GM15510 (cell line): ENCODE results near the gene RGPD4.

Source experiments
- POLR2A ChIP-seq: IDR thresholded peaks from 3 replicates; pipeline ENCODE4 v1.6.1; 2011; ENCODE audit warnings: borderline replicate concordance; ENCODE audit not compliant: insufficient read length; ENCODE audit errors: extremely low read depth

RGPD4 gene

GRCh38 chr2:107825206-107825563, 1.5 kb upstream of the RGPD4 start:
- TF ChIP-seq POLR2A: no peak

- no peak for TF ChIP-seq POLR2A
These were observed 100.4 kb downstream of the RGPD4 start for GRCh38 chr2:107927034-107927534.

GRCh38 chr2:107931412-107931811, 104.7 kb downstream of the RGPD4 start:
- no peak for TF ChIP-seq POLR2A

- TF ChIP-seq POLR2A: no peak
These were observed 105.8 kb downstream of the RGPD4 start for GRCh38 chr2:107932488-107932887.

- no peak for TF ChIP-seq POLR2A
These were observed 106.3 kb downstream of the RGPD4 start for GRCh38 chr2:107932979-107933378.

- no peak for TF ChIP-seq POLR2A
These were observed 110.0 kb downstream of the RGPD4 start for GRCh38 chr2:107936433-107937359.
